ENCODE results near the gene INSYN2B. TPM values are rescaled to one million over a fixed set of nuclear protein-coding genes. Genes with fewer than 3 reads are reported as not detected.

The INSYN2B gene
- total RNA-seq, 1 experiment from 2014 or later: not detected

- H3K27me3 Mint-ChIP-seq (ENCODE audit: low read depth): no peaks in the 10 kb centered on the region; the same call in 1 of the 2 replicates
- no peak for ATAC-seq
- CTCF ChIA-PET: interaction anchor here (0.7 kb wide), 1 partner anchor 49 kb away, joined by 3 read pairs; no protein-coding TSS in a partner anchor
These were observed 41.2 kb upstream of the INSYN2B start for GRCh38 chr5:170021506-170021905.

DNA sequence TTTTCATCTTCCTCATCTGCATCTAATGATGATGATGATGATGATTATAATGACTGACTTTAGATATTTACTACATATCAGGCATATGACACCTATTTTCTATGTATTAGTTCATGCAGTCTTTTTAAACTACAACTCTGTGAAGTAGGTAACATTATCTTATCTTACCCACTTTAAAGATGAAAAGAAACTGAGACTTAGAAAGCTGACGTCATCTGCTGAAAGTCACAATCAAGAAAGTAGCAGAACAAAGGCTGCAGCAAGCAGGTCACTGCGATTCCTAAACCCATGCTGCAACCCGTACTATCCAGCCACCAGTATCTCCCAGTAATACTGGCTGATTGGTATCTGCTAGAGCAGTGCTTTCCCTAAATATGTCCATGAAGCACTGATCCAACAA is 40.1 kb upstream of the INSYN2B start:
- no peak for ATAC-seq
- DNase-seq (ENCODE audit: low spot score): no peak
- H3K27ac Mint-ChIP-seq: no peak overlapping the region
- POLR2A ChIA-PET: no interaction called here
- H3K4me3 Mint-ChIP-seq: no peak overlapping the region
- no peaks in the 10 kb centered on the region for H3K4me1 Mint-ChIP-seq
- CTCF ChIA-PET: no interaction called here
- H3K36me3 Mint-ChIP-seq: no peaks in the 10 kb centered on the region
- H3K27me3 Mint-ChIP-seq (ENCODE audit: low read depth): no peaks in the 10 kb centered on the region; the same call in 1 of the 2 replicates
- no peaks in the 10 kb centered on the region for H3K9me3 Mint-ChIP-seq
- no peak for TF ChIP-seq TP53 (CRISPR knock-in tag; IDR thresholded peaks at IDR 0.05)
- TF ChIP-seq, protein P1, sequence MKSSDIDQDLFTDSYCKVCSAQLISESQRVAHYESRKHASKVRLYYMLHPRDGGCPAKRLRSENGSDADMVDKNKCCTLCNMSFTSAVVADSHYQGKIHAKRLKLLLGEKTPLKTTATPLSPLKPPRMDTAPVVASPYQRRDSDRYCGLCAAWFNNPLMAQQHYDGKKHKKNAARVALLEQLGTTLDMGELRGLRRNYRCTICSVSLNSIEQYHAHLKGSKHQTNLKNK (CRISPR knock-in tag; IDR thresholded peaks at IDR 0.05): no peak
- TF ChIP-seq CREM (CRISPR knock-in tag; IDR thresholded peaks at IDR 0.05): no peak

More at GRCh38 chr5:170021506-170021905, 41.2 kb upstream of the INSYN2B start:
- POLR2A ChIA-PET: no interaction called here
- Mint-ChIP-seq H3K9me3 (no peaks in the 10 kb centered on the region), H3K36me3 (no peaks in the 10 kb centered on the region), H3K4me1 (no peaks in the 10 kb centered on the region), H3K4me3 (no peak overlapping the region), H3K27ac (no peak overlapping the region)
- DNase-seq (ENCODE audit: low spot score): no peak
- no peak for TF ChIP-seq SOX15 (CRISPR knock-in tag; IDR thresholded peaks at IDR 0.05)

DNA sequence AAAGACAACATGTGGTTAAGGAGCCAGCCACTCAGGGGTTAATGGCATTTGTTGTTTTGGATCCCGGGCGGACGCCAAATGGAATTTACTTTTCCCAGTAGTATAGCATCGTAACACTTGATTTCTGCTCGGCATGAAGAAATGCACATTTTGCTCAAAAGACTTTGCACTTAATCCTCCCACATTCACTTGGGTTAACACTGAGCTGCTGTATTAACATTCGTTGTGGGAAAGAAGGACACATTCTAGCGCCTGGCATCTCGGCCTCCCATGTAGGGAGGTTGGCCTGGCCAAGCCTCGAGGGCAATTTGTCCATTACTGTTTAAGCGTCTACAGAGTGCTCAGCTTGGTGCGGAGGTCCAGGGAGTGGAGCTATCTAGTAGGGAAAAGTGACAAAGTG is 32.3 kb upstream of the INSYN2B start:
- DNase-seq (ENCODE audit: low spot score): no peak
- Mint-ChIP-seq H3K36me3 (no peaks in the 10 kb centered on the region; the same call in 1 of the 2 replicates), H3K27ac (no peak overlapping the region), H3K4me3 (no peak overlapping the region), H3K9me3 (peaks cover 18% of the 10 kb centered on the region), H3K27me3 (ENCODE audit: low read depth) (no peaks in the 10 kb centered on the region; the same call in 1 of the 2 replicates), H3K4me1 (peaks cover 11% of the 10 kb centered on the region)
- POLR2A ChIA-PET: interaction anchor here (0.6 kb wide), 1 partner anchor 107 kb away, joined by 3 read pairs; no protein-coding TSS in a partner anchor
- ATAC-seq: no peak
- CTCF ChIA-PET: no interaction called here
- TF ChIP-seq MYBL2 (CRISPR knock-in tag; IDR thresholded peaks at IDR 0.05): no peak
- TF ChIP-seq, protein P1 (CRISPR knock-in tag; IDR thresholded peaks at IDR 0.05): no peak
- no peak for TF ChIP-seq NFE2L1 (CRISPR knock-in tag; IDR thresholded peaks at IDR 0.05)
- TF ChIP-seq ZBTB43 (CRISPR knock-in tag; IDR thresholded peaks at IDR 0.05): no peak
- no peak for TF ChIP-seq NR3C1 (CRISPR knock-in tag; conservative IDR thresholded peaks at IDR 0.05; ENCODE audit: low read depth)
- no peak for TF ChIP-seq AFF4 (CRISPR knock-in tag; IDR thresholded peaks at IDR 0.05; ENCODE audit: borderline replicate concordance)
- TF ChIP-seq, protein P2, sequence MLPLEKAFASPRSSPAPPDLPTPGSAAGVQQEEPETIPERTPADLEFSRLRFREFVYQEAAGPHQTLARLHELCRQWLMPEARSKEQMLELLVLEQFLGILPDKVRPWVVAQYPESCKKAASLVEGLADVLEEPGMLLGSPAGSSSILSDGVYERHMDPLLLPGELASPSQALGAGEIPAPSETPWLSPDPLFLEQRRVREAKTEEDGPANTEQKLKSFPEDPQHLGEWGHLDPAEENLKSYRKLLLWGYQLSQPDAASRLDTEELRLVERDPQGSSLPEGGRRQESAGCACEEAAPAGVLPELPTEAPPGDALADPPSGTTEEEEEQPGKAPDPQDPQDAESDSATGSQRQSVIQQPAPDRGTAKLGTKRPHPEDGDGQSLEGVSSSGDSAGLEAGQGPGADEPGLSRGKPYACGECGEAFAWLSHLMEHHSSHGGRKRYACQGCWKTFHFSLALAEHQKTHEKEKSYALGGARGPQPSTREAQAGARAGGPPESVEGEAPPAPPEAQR (CRISPR knock-in tag; IDR thresholded peaks at IDR 0.05): no peak
- TF ChIP-seq, protein P3, sequence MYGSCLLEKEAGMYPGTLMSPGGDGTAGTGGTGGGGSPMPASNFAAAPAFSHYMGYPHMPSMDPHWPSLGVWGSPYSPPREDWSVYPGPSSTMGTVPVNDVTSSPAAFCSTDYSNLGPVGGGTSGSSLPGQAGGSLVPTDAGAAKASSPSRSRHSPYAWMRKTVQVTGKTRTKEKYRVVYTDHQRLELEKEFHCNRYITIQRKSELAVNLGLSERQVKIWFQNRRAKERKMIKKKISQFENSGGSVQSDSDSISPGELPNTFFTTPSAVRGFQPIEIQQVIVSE (CRISPR knock-in tag; IDR thresholded peaks at IDR 0.05; ENCODE audit: borderline replicate concordance): no peak
- no peak for TF ChIP-seq FOXJ3 (CRISPR knock-in tag; IDR thresholded peaks at IDR 0.05; ENCODE audit: borderline replicate concordance)
- no peak for TF ChIP-seq NFYB (CRISPR knock-in tag; conservative IDR thresholded peaks at IDR 0.05; ENCODE audit: low read depth)
- no peak for TF ChIP-seq ATF2 (CRISPR knock-in tag; IDR thresholded peaks at IDR 0.05; ENCODE audit: borderline replicate concordance, low read depth)
- no peak for TF ChIP-seq ZNF396 (CRISPR knock-in tag; IDR thresholded peaks at IDR 0.05; ENCODE audit: borderline replicate concordance)
- no peak for TF ChIP-seq KAT7 (CRISPR knock-in tag; IDR thresholded peaks at IDR 0.05; ENCODE audit: borderline replicate concordance)
- TF ChIP-seq ZNF317 (CRISPR knock-in tag; IDR thresholded peaks at IDR 0.05; ENCODE audit: borderline replicate concordance, low read depth): no peak
- no peak for TF ChIP-seq AR (CRISPR knock-in tag; IDR thresholded peaks at IDR 0.05)

Data from WTC11 (cell line).